ENCODE results near the gene CENPF. TPM values are rescaled to one million over a fixed set of nuclear protein-coding genes. Genes with fewer than 3 reads are reported as not detected.
A peak's percentile ranks its signal among the peaks of the same experiment; 100 is the strongest.
"Not testable (repeated sequence)": the region's sequence is repeated elsewhere in the genome, so short reads cannot be mapped to it uniquely, and the experiment has no call there.

Gene CENPF
- total and polyA plus RNA-seq, 12 donors: 0.15 to 8.7 (median 0.59) TPM

- H3K27me3 ChIP-seq: no peaks in the 10 kb centered on the region
- intact Hi-C loops (cut with DNase I): loop anchor here in 1 of 10 donors (10.0 kb wide), 1 partner anchor 190 kb away; no protein-coding TSS in a partner anchor
- peaks cover 0 to 23% (median 14%) of the 10 kb centered on the region in 11 donors for H3K9me3 ChIP-seq
- no peaks in the 10 kb centered on the region for H3K36me3 ChIP-seq
- TF ChIP-seq CTCF (IDR thresholded peaks at IDR 0.05): no peak
- H3K4me1 ChIP-seq: no peaks in the 10 kb centered on the region
- no peak overlapping the region for H3K4me3 ChIP-seq
- DNase-seq: no peak
- no peak overlapping the region for H3K27ac ChIP-seq
- ATAC-seq: no peak
- 92 to 97% methylated on average over 3 of the region's 3 CpGs for WGBS, 2 donors
Observed at GRCh38 chr1:214574598-214575411, 28.2 kb upstream of the CENPF start.

GRCh38 chr1:214576120-214576519 lies 26.9 kb upstream of the CENPF start:
- H3K36me3 ChIP-seq, H3K4me3 ChIP-seq, H3K4me1 ChIP-seq, DNase-seq, H3K27me3 ChIP-seq, H3K27ac ChIP-seq, ATAC-seq: not testable (repeated sequence)
- WGBS, 2 donors: 74 to 87% methylated on average over 3 of the region's 3 CpGs
- peaks cover 0 to 23% (median 14%) of the 10 kb centered on the region in 11 donors for H3K9me3 ChIP-seq
- intact Hi-C loops (cut with DNase I): loop anchor here in 1 of 10 donors (10.0 kb wide), 1 partner anchor 191 kb away; no protein-coding TSS in a partner anchor

- Histone ChIP-seq H3K36me3 (no peaks in the 10 kb centered on the region), H3K27me3 (no peaks in the 10 kb centered on the region), H3K27ac (no peak overlapping the region), H3K4me3 (no peak overlapping the region), H3K9me3 (peaks cover 0 to 23% (median 14%) of the 10 kb centered on the region in 11 donors), H3K4me1 (no peaks in the 10 kb centered on the region)
- ATAC-seq (no peak), DNase-seq (no peak)
- no peak for TF ChIP-seq CTCF (IDR thresholded peaks at IDR 0.05)
- intact Hi-C loops (cut with DNase I): loop anchor here in 1 of 10 donors (10.0 kb wide), 1 partner anchor 194 kb away; no protein-coding TSS in a partner anchor
Observed at GRCh38 chr1:214579183-214579582, 23.8 kb upstream of the CENPF start.

GRCh38 chr1:214581785-214582184 lies 21.2 kb upstream of the CENPF start:
- no peak for TF ChIP-seq CTCF (IDR thresholded peaks at IDR 0.05)
- Histone ChIP-seq H3K36me3 (no peaks in the 10 kb centered on the region), H3K4me1 (peaks cover 0 to 3% (median 0%) of the 10 kb centered on the region in 9 donors), H3K27me3 (no peaks in the 10 kb centered on the region), H3K27ac (no peak overlapping the region), H3K9me3 (peaks cover 0 to 7% (median 2%) of the 10 kb centered on the region in 11 donors), H3K4me3 (no peak overlapping the region)
- intact Hi-C loops (cut with DNase I): loop anchor here in 9 of 10 donors (2.0 to 10.0 kb wide), 8 partner anchors 34 to 367 kb away; no protein-coding TSS in a partner anchor
- ATAC-seq (peak in 3 of 8 donors; percentile 22 to 49 (median 47)), DNase-seq (no peak)
- 48 to 60% methylated on average over 2 of the region's 2 CpGs for WGBS, 2 donors
